Activated T-cell treated with anti-CD3 and anti-CD28 coated beads for 24 hours (primary cell): ENCODE results near the gene MBNL2.

Source experiments
- DNase-seq: peaks from one replicate; pipeline ENCODE4 v3.0.0-alpha.2; 2020; ENCODE audit warnings: low read depth

Gene MBNL2

DNA sequence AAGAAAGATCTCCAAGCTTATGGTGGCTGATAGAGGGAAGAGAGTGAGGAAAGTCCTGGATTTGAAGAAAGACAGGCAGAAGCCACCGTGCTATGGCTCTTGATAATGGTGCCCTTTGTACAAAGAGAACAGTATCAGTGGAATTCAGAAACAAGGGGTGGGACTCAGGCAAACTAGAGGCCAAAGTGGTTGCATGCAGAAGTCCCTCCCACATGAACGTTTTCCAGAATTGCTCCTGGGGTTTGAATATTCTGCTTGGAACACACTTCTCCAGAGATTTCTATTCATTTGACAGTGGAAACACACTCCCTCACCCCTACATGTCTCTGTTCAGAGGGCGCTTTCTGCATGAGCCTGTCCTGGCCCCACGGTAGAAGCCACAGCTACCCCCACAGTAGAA, 10.1 kb upstream of the MBNL2 start:
- no peak for DNase-seq

DNA sequence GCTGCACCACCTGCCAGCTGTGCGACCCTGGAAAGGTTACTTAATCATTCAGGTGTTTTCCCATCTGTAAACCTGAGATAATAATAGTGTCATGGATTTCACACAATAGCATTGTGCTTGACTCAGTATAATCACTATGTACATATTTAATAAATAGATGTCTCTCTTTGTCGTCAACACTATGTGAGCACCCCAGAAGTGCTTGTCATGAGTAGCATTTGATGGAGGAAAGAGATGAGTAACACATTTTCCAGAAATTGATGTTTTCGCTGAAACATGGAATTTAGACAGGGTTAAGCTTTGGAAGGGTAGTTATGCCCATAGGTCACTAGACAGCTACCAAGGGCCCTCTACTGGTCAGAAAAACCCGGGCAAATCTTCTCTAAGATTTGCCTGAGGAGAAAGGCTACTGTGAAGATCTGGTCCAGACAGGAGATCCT, 9.5 kb upstream of the MBNL2 start:
- DNase-seq: no peak

DNA sequence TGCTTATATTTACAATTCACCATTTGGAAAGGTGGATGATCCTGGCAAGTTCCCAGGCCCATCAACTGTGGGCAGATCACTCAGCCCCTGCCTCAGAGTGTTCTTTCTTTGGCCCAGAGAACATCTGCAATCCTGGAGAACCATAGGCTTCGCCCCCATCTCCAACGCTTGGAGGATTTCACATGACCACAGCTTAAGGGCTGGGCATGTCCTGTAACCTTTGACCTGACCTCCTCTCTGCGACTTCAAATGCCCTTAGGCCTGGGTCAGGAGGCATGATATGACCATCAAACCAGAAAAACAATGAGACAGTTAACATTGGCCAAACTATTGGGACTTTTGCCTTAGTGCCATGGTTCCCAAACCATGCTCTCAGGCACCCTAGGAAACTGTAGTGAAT, 7.2 kb upstream of the MBNL2 start:
- no peak for DNase-seq

DNA sequence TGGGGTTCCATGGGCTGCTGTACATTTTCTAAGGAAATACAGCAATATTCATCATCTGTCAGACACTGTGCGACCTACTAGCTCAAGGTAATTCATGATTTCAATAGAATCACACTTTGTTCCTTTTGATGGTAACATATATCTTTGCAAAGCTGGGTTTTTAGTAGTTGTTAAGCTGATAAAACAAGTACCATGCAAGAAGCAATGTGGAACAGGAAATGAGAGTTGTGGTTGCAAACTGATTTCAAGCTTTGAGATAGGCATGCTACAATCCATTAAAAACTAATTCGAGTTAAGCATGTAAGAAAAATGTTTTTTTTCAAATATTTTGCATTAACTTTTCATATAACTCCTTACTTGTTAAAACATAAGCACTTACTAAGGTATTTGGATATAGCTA, 6.8 kb upstream of the MBNL2 start:
- no peak for DNase-seq

DNA sequence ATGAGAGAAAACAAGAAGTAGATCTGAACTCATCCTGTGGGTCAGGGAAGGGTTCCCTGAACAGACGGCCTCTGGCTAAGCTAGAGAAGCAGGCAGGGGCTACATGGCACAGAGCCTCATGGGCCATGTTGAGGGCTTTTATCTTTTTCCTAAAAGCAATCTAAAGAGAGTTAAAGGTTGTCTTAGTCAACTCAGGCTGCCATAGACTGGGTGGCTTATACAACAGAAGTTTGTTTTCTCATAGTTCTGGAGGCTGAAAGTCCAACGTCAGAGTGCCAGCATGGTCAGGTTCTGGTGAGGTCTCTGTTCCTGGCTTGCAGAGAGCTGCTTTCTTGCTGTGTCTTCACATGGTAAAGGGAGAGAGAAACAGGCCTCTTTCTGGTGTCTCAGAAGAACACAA, 2.9 kb upstream of the MBNL2 start:
- no peak for DNase-seq

DNA sequence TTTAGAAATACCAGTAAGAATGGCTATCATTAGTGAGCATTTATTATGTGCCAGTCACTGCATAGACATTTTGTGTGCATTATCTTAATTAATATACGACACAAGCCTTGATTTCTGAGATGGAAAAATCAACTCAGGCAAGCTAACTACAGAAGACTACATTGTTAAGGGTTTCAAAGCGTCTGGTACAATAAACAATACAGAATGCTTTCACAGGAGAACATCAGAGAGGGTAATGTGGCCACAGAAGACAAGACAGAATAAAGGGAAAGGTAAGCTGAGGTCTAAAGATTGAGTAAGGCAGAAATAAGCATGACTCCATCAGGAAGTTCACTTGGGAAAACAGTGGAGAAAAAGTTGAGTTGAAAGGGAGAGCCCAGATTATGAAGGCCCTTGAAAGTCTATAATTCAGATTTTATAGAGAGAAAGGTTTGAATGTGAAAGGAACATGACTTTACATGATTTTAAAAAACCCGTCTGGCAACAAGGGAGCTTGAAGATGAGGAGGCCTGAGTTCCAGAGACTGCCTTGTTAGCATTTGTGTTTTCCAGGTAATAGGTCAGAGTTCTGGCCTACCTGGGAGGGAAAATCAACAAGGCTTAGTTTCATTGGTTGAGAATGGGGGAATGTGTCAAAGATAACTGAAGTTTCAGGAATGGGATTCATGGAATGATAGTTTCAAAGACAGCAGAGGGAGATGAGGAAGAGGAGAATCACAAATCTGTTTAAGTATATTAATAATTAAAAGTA, 1.8 kb upstream of the MBNL2 start:
- DNase-seq: no peak

DNA sequence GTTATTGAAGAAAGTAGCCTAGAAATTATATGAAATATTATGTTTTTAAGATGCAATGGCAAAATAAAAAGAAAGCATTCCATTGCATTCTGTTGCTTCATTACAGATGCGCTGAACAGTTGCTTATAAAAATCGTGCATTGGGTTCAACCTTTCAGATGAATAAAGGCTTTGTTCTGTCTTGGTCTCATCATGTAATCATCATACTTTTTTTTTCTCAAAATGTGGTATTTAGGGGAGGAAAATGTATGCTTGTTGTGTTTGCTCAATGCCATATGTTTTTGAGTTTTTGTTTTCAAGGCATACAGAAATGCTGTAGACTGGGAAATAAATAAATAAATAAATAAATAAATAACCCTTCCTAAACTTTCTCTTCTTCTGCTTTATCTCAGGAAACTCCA, 1.1 kb upstream of the MBNL2 start:
- DNase-seq: no peak

DNA sequence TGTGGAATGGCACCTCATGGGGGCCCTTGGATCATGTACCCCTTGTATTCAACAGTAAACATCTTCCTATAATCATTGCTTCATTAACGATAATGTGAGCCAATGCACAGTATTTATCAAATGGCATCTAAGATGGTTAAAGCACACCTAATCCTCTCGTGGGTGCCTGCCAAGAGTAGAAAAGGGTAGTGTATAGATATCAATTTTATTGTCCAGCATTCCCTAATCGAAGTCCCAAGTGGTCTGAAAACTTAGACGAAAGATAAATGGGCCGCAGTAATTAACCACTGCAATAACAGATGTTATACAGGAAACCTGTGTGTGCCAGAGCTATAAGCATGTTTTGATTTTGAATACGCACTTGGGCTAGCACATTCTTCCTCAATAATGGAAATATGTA, 667 bp upstream of the MBNL2 start:
- no peak for DNase-seq

DNA sequence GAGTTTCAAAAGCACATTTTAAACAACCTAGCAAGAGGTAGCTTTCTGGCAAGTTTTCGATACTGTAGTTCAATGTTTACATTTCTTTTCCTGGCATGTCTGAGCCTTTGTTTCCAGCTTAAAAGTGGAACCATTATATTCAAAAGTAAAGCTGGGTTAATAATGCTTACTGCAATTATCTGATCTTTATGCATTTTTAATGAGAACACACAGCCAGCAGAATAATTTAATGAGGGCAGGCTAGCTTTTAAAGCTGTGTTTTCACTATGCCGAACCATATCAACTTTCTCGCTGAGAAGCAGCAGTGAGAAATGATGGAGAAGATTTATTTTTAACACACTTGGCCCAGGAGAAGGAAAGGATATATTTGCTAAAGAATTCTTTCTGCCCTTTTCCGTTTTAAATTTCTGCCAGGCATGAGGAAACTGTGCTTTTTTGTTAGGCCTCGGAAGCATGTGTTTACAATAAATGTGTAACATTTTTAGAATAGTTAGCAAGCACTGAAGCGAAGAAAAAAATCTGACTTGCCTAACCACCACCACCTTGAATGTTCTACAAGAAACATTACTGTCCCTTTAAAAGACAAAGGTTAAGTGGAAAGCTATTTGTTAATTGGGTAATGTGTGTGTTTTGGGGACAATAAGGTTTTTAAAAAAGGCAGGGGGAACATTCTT, 1.0 kb downstream of the MBNL2 start:
- DNase-seq: no peak

DNA sequence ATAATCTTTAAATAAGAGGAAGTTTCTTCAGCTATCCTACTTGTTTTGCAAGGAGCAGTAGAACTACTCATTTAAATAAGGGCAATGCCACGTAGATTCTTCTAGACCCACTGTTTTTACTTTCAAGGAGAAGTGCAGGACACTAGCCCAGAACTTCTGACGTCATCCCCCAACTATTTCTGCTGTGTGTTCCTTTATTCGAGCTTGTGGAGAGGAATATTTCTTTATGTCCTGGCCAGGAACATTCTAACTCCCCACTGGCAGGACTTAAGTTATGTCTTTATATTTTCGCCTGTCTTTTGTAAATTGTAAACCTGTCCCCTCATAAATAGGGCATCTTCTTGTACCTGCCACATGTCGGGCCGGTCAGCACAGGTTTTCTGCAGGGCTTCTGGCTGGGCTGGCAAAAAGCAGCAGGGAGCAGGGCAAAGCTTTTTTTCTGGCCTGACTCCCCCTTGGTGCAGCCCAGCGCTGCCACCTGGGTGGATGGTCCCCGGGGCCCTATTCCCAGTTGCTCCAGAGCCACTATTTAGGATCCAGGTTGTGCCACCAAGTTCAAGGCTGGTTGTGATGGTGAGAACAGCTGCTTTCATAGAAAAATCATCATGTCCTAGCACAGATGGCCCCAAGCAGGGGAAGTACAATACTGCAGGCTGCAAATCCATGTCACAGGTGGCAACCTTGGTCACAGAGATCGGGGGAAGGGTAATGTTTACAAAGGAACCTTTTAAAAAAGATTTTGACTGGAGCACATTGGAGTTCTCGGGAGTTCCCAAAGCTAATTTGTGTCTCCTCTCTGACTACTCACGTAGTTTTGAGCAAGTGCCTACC, 1.8 kb downstream of the MBNL2 start:
- no peak for DNase-seq

DNA sequence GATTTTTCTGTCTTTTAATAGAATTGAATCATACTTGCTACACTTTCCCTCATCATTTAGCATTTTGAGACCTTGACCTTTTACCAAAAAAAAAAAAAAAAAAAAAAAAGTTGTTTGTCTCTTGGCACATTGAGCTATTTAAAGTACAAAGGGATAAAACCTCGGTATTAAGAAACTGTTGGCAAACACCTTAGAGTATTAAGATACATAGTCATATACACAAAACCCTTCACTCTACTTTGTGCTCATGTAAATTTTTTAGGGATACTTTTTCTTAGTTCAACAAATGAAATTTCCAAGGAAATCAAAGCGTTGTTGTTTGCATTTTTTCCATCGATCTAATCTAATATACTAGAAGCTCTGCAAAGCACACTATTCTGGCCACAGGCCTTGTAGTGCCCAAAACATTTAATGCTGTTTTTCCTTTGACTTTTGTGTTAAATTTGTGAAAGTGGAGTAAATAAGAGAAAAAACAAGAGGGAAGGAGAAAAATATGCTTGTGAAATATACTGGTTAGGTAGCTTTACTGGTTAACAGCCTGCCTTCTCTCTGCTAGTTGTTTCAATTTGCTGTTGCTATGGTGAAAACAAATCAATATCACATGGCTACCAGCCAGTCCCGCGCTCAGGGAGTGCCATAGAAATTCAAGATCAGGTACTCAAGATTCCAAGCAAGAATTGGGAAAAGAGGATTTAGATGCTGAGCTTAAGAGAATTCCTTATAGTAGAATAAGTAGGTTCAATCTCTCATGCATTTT, 2.6 kb downstream of the MBNL2 start:
- no peak for DNase-seq

DNA sequence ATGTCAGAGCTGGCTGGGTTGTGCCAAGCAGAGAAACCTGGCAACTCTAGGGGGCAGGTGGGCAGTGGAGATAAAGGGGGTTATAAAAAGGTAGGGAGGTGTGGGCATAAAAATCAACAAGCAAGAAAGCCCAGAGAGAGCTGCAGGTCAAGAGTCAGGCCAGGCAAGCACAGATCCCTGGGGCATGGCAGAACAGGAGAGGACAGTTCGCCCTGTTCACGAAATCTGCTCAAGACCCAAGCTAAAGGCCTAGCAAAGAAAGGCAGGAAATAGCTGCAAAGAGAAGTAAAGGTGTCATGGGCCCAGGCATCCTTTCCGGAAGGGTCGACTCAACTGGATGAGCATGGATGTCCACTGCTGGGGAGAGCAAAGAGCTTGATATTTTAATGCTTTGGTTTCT, 3.4 kb downstream of the MBNL2 start:
- DNase-seq: no peak

DNA sequence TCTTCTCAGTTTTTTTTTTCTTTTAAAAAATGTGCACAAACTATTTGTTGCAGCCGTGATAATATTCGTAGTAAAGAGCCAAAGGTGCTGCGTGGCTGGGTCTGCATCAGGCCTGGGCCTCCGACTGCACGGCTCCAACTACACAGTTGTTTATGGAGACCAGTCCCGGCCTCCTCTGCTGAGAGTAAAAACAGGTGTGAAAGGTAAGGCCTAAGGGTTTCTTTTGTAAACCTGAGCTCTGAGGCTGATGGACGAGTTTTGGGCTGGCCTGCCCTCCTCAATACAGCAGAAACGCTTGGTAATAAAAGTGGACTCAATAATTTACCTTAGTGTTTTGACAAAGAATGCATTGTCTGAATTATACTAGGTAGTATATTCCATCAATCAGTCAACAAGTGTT, 3.9 kb downstream of the MBNL2 start:
- DNase-seq: no peak

DNA sequence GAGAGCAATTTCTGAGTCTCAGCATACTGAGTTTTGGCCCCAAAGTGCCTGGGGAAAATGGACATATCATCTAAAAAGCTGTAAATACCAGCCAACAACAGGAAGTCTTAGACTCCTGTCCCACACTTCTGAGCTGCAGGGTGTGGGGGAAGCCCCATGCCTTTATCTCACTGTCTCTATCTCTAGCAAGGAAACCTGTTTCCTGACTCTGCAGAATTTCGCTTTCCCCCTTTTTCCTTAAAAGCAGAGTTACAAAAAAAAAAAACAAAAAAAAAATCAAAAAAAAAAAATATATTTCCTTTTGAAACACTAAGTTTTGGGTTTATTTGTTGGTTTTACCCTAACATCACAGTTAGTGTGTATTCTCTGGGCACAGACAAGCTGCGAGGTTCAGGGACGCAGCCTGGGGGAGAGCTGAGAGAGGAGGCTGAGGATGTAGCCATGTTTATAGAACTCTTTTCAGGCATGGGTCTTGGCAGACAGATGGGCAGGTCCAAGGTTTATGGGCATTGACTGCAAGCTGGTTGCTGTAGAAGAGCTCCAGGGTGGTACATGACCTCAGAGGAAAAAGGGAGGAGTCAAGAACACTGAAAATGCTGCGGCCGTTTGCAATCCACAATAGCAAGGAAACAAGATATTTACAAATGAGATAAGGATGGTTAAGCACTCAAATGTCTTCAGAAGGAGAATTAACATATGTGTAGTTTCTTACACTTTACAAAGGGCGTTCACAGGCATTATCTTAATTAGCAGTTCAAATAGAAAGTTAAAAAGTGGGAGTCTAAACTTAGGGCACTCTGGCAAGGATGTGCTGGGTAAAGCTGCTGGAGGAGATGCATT, 4.9 kb downstream of the MBNL2 start:
- DNase-seq: peak; percentile 33

DNA sequence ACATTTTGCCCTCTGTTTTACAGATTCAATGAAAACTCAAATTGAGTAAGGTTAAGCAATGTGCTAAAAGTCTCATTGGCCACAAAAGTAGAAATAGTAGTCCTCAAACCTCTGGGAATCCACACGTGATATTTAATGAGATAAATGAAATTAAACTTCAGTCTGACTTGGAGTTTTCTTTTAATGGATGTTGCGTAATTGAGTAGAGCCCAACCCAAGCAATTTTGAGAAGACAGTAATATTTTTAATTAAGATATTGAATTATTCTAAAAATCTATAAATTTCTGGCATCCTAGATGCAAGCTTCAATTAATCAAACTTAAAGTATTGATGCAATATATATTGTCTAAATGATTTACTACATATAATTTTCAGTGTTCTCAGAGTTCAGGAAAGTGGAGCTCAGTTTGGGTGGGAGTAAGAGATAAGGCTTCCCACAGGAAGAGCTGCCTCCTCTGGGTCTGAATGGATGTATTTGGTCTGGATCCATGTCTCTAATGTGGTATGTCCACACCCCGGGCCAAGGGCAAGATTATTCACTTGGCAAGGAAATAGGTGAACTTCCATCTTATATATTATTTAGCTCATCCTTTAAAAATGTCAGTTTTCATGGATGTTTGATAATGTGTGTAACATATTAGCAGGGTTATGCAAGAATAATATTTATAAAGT, 6.9 kb downstream of the MBNL2 start:
- no peak for DNase-seq

DNA sequence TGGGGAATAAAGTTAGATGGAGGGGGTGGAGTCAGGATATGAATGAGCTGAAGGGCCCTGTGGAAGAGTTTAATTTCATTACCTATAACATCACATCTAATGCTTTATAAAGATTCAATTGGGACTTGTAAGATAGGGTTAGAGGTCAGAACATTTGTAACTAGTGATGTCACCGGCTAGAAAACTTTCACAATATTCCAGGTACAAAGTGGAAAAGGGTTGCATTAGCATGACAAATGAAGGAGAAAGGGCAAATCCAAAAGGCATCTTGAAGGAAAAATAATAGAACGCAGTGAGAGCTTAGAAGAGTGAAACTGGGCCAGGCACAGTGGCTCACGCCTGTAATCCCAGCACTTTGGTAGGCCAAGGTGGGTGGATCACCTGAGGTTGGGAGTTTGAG, 7.6 kb downstream of the MBNL2 start:
- no peak for DNase-seq

DNA sequence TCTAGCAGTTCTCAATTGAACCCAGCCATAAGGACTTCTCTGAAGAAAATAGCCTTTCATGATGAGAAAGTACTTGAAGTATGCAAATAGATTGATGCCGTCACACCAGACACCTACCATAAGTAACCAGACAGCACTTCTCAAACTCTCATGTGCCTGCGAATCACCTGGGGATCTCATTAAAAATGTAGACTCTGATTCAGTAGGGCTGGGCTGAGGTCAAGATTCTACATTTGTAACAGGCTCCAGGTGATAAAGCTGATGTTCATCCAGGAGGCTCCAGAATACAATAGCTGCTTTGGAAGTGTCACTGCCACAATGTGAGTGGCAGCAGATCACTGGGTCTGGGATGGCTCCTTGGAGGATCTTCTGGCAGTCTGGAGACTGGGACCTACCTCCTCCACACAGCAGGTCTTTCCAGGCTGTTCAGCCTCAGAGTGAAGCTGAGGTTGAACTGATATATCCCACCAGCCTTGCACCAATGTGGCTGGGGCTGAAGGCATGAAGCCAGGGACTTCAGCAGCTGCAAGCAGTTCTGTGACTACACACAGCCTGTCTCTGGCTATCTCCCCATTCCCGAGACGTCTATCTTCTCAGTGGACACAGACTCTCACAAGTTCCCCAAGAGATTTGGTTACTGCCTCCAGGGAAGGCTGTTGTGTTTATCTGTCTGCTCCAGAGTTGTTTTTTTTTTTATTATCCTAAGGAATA, 9.1 kb downstream of the MBNL2 start:
- DNase-seq: no peak

DNA sequence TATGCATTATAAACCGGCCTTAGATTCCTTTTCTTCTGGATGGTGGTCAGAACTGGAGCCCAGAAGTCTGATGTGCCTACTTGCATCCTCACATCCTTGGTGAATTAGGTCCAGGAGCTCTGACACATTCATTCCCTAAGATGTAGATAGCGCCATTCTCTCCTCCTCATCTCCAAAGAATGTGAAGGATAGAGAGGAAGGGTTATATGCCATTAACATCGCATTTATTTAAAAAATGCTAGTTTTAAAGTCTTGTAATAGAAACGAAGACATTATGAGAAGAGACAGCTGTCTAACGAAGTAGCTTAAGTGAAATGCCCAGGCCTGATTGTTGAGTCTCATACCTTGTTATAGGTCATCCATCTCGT, 9.7 kb downstream of the MBNL2 start:
- no peak for DNase-seq

DNA sequence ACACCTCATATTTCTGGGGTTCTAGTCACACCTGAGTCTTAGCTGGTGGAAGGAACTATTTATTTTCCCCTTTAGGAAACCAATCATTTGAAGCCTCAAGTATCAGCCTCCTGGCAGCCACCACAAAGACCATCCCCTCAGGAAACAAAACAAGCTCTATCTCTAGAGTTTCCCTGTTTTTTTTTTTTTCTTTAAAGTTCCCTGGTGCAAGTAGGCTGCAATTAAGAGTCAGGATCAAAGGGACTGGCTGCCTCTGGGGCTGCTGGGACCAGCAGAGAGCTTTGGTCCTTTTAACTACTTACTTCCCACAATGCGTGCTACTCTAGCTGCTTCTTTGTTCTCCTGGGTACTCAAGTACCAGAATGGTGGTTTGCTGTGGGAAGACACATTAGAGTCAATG, 11.4 kb downstream of the MBNL2 start:
- no peak for DNase-seq

DNA sequence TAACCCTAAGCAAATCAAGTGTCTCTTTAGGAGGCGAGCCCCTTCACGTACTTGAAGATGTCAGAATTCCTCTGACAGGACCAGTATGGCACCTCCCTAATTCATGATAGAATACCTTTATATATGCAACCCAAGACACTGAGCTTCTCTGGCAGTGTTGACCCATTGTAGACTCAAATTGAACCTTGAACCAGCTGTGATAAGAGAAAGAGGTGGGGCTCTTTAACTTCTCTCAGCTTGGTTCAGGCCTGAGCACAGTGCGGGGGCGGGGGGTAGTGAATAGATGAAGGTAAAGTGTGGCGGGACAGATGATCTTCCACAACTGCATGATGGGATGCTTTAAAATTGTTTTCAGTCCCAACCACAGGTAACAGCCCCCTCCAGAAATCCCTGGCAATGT, 12.1 kb downstream of the MBNL2 start:
- DNase-seq: no peak
